DMS 273 (cell line): ENCODE measurements around the gene GDNF.
"Not testable (repeated sequence)": the region's sequence is repeated elsewhere in the genome, so short reads cannot be mapped to it uniquely, and the experiment has no call there.

Experiments used
- DNase-seq: peaks from one replicate; lab custom pipeline; 2025; ENCODE audit not compliant: unreplicated experiment; lab: John Stamatoyannopoulos, UW

The GDNF gene

GRCh38 chr5:37839407-37840052, at the start of gene GDNF:
TSS of gene GDNF (minus strand) at chr5:37840041. CDS start at chr5:37834796, 5,245 bp downstream.
- peak; percentile 85 for DNase-seq

- no peak for DNase-seq
Measured at GRCh38 chr5:37888476-37888875, 48.6 kb upstream of the GDNF start.

- DNase-seq = peak; percentile 88
Measured at GRCh38 chr5:37886242-37886905, 46.5 kb upstream of the GDNF start.

- no peak for DNase-seq
Measured at GRCh38 chr5:37882636-37883035, 42.8 kb upstream of the GDNF start.

GRCh38 chr5:37881359-37881758, 41.5 kb upstream of the GDNF start:
- DNase-seq = no peak

GRCh38 chr5:37876943-37877342, 37.1 kb upstream of the GDNF start:
- DNase-seq = no peak

- no peak for DNase-seq
Measured at GRCh38 chr5:37876245-37876644, 36.4 kb upstream of the GDNF start.

- DNase-seq = no peak
Measured at GRCh38 chr5:37875051-37875787, 35.4 kb upstream of the GDNF start.

GRCh38 chr5:37873988-37874387, 34.1 kb upstream of the GDNF start:
- no peak for DNase-seq

GRCh38 chr5:37871023-37871815, 31.4 kb upstream of the GDNF start:
- no peak for DNase-seq

GRCh38 chr5:37869216-37869615, 29.4 kb upstream of the GDNF start:
- no peak for DNase-seq

- no peak for DNase-seq
Measured at GRCh38 chr5:37867654-37868053, 27.8 kb upstream of the GDNF start.

- DNase-seq = not testable (repeated sequence)
Measured at GRCh38 chr5:37862907-37863306, 23.1 kb upstream of the GDNF start.

- peak; percentile 17 for DNase-seq
Measured at GRCh38 chr5:37860206-37860605, 20.4 kb upstream of the GDNF start.

- DNase-seq = no peak
Measured at GRCh38 chr5:37859805-37860204, 20.0 kb upstream of the GDNF start.

GRCh38 chr5:37858250-37858649, 18.4 kb upstream of the GDNF start:
- DNase-seq = no peak

- no peak for DNase-seq
Measured at GRCh38 chr5:37857696-37858095, 17.9 kb upstream of the GDNF start.

GRCh38 chr5:37855438-37855837, 15.6 kb upstream of the GDNF start:
- no peak for DNase-seq

GRCh38 chr5:37851305-37851704, 11.5 kb upstream of the GDNF start:
- DNase-seq = no peak

- DNase-seq = no peak
Measured at GRCh38 chr5:37850226-37850865, 10.5 kb upstream of the GDNF start.

GRCh38 chr5:37849641-37850040, 9.8 kb upstream of the GDNF start:
- no peak for DNase-seq
